ENCODE data around the gene SND1. TPM values are rescaled to one million over a fixed set of nuclear protein-coding genes. Genes with fewer than 3 reads are reported as not detected.
A peak's percentile ranks its signal among the peaks of the same experiment; 100 is the strongest.

Gene SND1
- total and polyA plus RNA-seq, 2 of the 4 experiments (the other 2 are of a cell fraction), result 154 to 294 TPM

DNA sequence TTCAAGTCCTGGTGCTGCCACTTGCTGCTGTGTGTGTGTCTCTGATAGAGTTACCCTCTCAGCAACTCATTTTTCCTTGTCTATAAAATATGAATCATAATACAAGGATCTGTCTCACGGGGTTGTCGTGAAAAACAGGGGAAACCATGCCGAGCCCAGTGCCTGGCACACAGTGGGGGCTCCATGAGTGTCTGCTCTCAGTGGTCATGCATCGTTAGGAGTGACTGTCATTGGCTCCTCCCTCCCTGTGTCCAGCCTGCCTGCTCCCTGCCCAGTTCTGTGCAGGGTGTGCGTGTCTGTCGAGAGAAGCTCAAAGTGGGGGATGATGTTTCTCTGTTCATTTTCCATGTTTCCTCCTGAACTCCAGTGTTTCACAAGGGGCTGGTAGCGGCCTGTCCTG lies 462.8 kb downstream of the SND1 start:
- in situ Hi-C loops (cut with MboI; ENCODE audit: low sequenced_read_pairs), result no loop called here
- Histone ChIP-seq H3K27ac (ENCODE audit: insufficient read depth, low read length) (no peak overlapping the region), H4K8ac (ENCODE audit: low read depth in 2 of 2, low read length in 2 of 2) (no peak overlapping the region), H2AFZ (replicated peaks; ENCODE audit: low read length, poor library complexity) (peak overlapping the region; percentile 13), H2BK20ac (ENCODE audit: low read depth, low read length) (no peak overlapping the region), H3K79me1 (ENCODE audit: low read depth in 1 of 2, low read length in 2 of 2) (no peaks in the 10 kb centered on the region), H3K23ac (ENCODE audit: low read depth, low read length) (no peak overlapping the region), H2BK120ac (ENCODE audit: low read depth, low read length) (no peak overlapping the region), H2BK5ac (ENCODE audit: low read depth, low read length, poor library complexity, severe bottlenecking) (no peak overlapping the region), H2AK5ac (ENCODE audit: low read depth, low read length) (no peak overlapping the region), H3K9me3 (ENCODE audit: control insufficient read depth, insufficient read depth, low read length) (no peaks in the 10 kb centered on the region; the same call in 1 of the 2 replicates), H3K4me3 (ENCODE audit: insufficient read depth, low read depth, low read length) (no peak overlapping the region), H3K4ac (ENCODE audit: low read depth, low read length) (no peak overlapping the region), H3K18ac (ENCODE audit: low read depth, low read length) (no peak overlapping the region), H3K27me3 (ENCODE audit: control insufficient read depth, insufficient read depth, low read length) (peaks cover 31% of the 10 kb centered on the region), H2AK9ac (replicated peaks; ENCODE audit: low read depth, low read length, poor library complexity) (no peak overlapping the region), H3K56ac (ENCODE audit: extremely low read depth, insufficient read depth, low read length) (no peak overlapping the region), H3K14ac (replicated peaks; ENCODE audit: low read depth, low read length) (no peak overlapping the region), H3K9me1 (ENCODE audit: insufficient read depth, low read length) (0 out of 2 replicates have a peak, but pooled peaks cover 6% of the 10 kb centered on the region), H4K20me1 (ENCODE audit: insufficient read depth, low read length) (no peaks in the 10 kb centered on the region; the same call in 1 of the 2 replicates), H2BK15ac (ENCODE audit: low read depth, low read length) (no peak overlapping the region), H4K91ac (ENCODE audit: insufficient read depth, low read depth, low read length) (no peak overlapping the region), H3K4me2 (ENCODE audit: low read depth, low read length) (no peak overlapping the region), H3K4me1 (ENCODE audit: control insufficient read depth, insufficient read depth, low read length) (no peaks in the 10 kb centered on the region; the same call in 1 of the 2 replicates), H3K9ac (ENCODE audit: low read depth, low read length) (no peak overlapping the region), H4K5ac (ENCODE audit: low read depth, low read length) (no peak overlapping the region), H3K36me3 (ENCODE audit: control insufficient read depth, insufficient read depth, low read length) (no peaks in the 10 kb centered on the region)
- ChIA-PET POLR2A (ENCODE audit: unreplicated experiment) (interaction anchor here (0.7 kb wide), 1 partner anchor 9 kb away, joined by 3 read pairs; no protein-coding TSS in a partner anchor), CTCF (no interaction called here)
- BruUV-seq (replicated peaks), result no TSS peak
- no CpG with 5 or more reads among the region's 7 CpGs for WGBS, 2 experiments (ENCODE audit: extremely low coverage in 2 of 2, insufficient read length in 1 of 2)
- dilution Hi-C loops (cut with HindIII; ENCODE audit: low sequenced_read_pairs, unreplicated experiment), result no loop called here
- no peak for DNase-seq
- no peak for ATAC-seq (ENCODE audit: low read depth)
- TF ChIP-seq SMC3 (IDR thresholded peaks at IDR 0.05; ENCODE audit: low read depth, low read length) (no peak), NFE2L2 (IDR thresholded peaks at IDR 0.05; ENCODE audit: low read depth, low read length) (no peak), RCOR1 (IDR thresholded peaks at IDR 0.05; ENCODE audit: insufficient replicate concordance, low read length) (no peak), POLR2A (IDR thresholded peaks at IDR 0.05; ENCODE audit: low read depth, low read length) (no peak), BHLHE40 (IDR thresholded peaks at IDR 0.05; ENCODE audit: low read depth, low read length) (no peak), RFX5 (IDR thresholded peaks at IDR 0.05; ENCODE audit: low read depth, low read length) (no peak), MXI1 (IDR thresholded peaks at IDR 0.05; ENCODE audit: borderline replicate concordance, low read depth, low read length) (no peak), CEBPB (IDR thresholded peaks at IDR 0.05; ENCODE audit: low read depth, low read length) (no peak), RAD21 (IDR thresholded peaks at IDR 0.05; ENCODE audit: low read length) (no peak), CHD1 (IDR thresholded peaks at IDR 0.05; ENCODE audit: low read depth, low read length) (no peak), MAFK (IDR thresholded peaks at IDR 0.05; ENCODE audit: low read depth, low read length) (no peak), FOS (IDR thresholded peaks at IDR 0.05; ENCODE audit: low read depth, low read length) (no peak), USF2 (IDR thresholded peaks at IDR 0.05; ENCODE audit: low read depth, low read length) (no peak), MAZ (IDR thresholded peaks at IDR 0.05; ENCODE audit: borderline replicate concordance, low read depth, low read length) (no peak)
- TF ChIP-seq, protein P1, sequence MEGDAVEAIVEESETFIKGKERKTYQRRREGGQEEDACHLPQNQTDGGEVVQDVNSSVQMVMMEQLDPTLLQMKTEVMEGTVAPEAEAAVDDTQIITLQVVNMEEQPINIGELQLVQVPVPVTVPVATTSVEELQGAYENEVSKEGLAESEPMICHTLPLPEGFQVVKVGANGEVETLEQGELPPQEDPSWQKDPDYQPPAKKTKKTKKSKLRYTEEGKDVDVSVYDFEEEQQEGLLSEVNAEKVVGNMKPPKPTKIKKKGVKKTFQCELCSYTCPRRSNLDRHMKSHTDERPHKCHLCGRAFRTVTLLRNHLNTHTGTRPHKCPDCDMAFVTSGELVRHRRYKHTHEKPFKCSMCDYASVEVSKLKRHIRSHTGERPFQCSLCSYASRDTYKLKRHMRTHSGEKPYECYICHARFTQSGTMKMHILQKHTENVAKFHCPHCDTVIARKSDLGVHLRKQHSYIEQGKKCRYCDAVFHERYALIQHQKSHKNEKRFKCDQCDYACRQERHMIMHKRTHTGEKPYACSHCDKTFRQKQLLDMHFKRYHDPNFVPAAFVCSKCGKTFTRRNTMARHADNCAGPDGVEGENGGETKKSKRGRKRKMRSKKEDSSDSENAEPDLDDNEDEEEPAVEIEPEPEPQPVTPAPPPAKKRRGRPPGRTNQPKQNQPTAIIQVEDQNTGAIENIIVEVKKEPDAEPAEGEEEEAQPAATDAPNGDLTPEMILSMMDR (conservative IDR thresholded peaks at IDR 0.05; ENCODE audit: low read depth, low read length), result no peak
- TF ChIP-seq, protein P2, sequence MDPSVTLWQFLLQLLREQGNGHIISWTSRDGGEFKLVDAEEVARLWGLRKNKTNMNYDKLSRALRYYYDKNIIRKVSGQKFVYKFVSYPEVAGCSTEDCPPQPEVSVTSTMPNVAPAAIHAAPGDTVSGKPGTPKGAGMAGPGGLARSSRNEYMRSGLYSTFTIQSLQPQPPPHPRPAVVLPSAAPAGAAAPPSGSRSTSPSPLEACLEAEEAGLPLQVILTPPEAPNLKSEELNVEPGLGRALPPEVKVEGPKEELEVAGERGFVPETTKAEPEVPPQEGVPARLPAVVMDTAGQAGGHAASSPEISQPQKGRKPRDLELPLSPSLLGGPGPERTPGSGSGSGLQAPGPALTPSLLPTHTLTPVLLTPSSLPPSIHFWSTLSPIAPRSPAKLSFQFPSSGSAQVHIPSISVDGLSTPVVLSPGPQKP (IDR thresholded peaks at IDR 0.05; ENCODE audit: borderline replicate concordance, low read depth, low read length), result no peak
- intact Hi-C loops (cut with micrococcal nuclease), result no loop called here
